ENCODE results near the gene POLD4.

Gene POLD4

GRCh38 chr11:67398661-67399563, 45.6 kb upstream of the POLD4 start:
- no peak for DNase-seq
- peak overlapping the region; percentile 89 for H3K27ac ChIP-seq
- TF ChIP-seq, protein P1, sequence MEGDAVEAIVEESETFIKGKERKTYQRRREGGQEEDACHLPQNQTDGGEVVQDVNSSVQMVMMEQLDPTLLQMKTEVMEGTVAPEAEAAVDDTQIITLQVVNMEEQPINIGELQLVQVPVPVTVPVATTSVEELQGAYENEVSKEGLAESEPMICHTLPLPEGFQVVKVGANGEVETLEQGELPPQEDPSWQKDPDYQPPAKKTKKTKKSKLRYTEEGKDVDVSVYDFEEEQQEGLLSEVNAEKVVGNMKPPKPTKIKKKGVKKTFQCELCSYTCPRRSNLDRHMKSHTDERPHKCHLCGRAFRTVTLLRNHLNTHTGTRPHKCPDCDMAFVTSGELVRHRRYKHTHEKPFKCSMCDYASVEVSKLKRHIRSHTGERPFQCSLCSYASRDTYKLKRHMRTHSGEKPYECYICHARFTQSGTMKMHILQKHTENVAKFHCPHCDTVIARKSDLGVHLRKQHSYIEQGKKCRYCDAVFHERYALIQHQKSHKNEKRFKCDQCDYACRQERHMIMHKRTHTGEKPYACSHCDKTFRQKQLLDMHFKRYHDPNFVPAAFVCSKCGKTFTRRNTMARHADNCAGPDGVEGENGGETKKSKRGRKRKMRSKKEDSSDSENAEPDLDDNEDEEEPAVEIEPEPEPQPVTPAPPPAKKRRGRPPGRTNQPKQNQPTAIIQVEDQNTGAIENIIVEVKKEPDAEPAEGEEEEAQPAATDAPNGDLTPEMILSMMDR (IDR thresholded peaks at IDR 0.05; ENCODE audit: low read depth, low read length) = no peak
- peaks cover 72% of the 10 kb centered on the region for H3K36me3 ChIP-seq
- no peaks in the 10 kb centered on the region for H3K27me3 ChIP-seq (ENCODE audit: insufficient read depth, low read depth, severe bottlenecking)
- H3K4me3 ChIP-seq (ENCODE audit: low read depth, low read length) = no peak overlapping the region
- H3K9me3 ChIP-seq (ENCODE audit: severe bottlenecking) = no peaks in the 10 kb centered on the region

DNA sequence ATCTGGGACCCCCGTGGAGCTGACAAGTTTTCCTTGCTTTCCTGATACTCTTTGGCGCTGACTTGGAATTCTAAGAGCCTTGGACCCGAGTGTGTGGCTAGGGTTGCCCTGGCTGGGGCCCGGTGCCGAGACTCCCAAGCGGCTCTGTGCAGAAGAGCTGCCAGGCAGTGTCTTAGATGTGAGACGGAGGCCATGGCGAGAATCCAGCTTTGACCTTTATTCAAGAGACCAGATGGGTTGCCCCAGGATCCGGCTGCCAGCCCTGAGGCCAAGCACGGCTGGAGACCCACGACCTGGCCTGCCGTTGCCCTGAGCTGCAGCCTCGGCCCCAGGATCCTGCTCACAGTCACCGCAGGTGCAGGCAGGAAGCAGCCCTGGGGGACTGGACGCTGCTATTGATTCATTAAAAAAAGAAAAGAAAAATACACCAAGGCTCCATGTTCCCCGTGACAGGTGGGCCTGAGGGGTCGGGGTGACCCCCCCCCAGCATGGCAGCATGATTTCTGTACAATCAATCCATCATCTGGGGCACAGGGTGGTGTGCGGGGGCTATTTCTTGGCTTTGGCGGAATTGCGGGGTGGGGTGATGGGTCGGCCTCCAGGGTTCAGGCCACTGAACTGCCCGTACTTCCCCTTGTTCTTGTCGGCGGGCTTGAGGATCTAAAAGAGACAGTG, 44.8 kb upstream of the POLD4 start:
- no peaks in the 10 kb centered on the region for H3K27me3 ChIP-seq (ENCODE audit: insufficient read depth, low read depth, severe bottlenecking)
- no peak overlapping the region for H3K27ac ChIP-seq
- peaks cover 80% of the 10 kb centered on the region for H3K36me3 ChIP-seq
- H3K4me3 ChIP-seq (ENCODE audit: low read depth, low read length) = no peak overlapping the region
- no peaks in the 10 kb centered on the region for H3K9me3 ChIP-seq (ENCODE audit: severe bottlenecking)
- TF ChIP-seq, protein P1 (IDR thresholded peaks at IDR 0.05; ENCODE audit: low read depth, low read length) = no peak
- DNase-seq = no peak

DNA sequence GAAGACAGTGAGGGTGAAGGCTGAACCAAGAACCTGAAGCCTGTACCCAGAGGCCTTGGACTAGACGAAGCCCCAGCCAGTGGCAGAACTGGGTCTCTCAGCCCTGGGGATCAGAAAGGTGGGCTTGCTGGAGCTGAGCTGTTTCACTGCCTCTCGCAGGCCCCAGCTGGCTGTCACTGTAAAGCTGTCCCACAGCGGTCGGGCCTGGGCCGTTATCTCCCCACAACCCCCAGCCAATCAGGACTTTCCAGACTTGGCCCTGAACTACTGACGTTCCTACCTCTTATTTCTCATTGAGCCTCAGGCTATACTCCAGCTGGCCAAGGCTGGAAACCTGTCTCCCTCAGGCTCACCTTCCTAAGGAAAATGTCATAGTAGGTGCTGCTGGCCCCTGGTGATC, 44.2 kb upstream of the POLD4 start:
- H3K27ac ChIP-seq = peak overlapping the region; percentile 8; the same call in 1 of the 2 replicates
- no peaks in the 10 kb centered on the region for H3K9me3 ChIP-seq (ENCODE audit: severe bottlenecking)
- peaks cover 85% of the 10 kb centered on the region for H3K36me3 ChIP-seq
- DNase-seq = no peak
- no peak overlapping the region for H3K4me3 ChIP-seq (ENCODE audit: low read depth, low read length)
- TF ChIP-seq, protein P1 (IDR thresholded peaks at IDR 0.05; ENCODE audit: low read depth, low read length) = no peak
- no peaks in the 10 kb centered on the region for H3K27me3 ChIP-seq (ENCODE audit: insufficient read depth, low read depth, severe bottlenecking)

GRCh38 chr11:67396587-67397389, 43.4 kb upstream of the POLD4 start:
- TF ChIP-seq, protein P1 (IDR thresholded peaks at IDR 0.05; ENCODE audit: low read depth, low read length) = no peak
- Histone ChIP-seq H3K4me3 (ENCODE audit: low read depth, low read length) (no peak overlapping the region), H3K27ac (no peak overlapping the region), H3K36me3 (peaks cover 85% of the 10 kb centered on the region), H3K27me3 (ENCODE audit: insufficient read depth, low read depth, severe bottlenecking) (no peaks in the 10 kb centered on the region), H3K9me3 (ENCODE audit: severe bottlenecking) (no peaks in the 10 kb centered on the region)
- no peak for DNase-seq

DNA sequence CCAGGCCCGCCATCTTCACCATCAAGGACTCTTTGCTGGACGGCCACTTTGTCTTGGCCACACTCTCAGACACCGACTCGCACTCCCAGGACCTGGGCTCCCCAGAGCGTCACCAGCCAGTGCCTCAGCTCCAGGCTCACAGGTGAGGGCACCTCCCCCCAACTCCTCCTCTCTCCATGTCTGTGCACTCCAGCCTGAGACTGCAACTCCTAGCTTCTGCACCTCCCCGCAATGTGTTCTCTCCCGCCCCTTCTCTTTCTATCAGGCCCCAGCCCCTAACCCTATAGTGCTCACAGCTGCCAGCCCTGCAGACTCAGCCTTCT, 42.9 kb upstream of the POLD4 start:
- DNase-seq = no peak
- no peak overlapping the region for H3K27ac ChIP-seq
- H3K27me3 ChIP-seq (ENCODE audit: insufficient read depth, low read depth, severe bottlenecking) = no peaks in the 10 kb centered on the region
- H3K9me3 ChIP-seq (ENCODE audit: severe bottlenecking) = no peaks in the 10 kb centered on the region
- peaks cover 85% of the 10 kb centered on the region for H3K36me3 ChIP-seq
- TF ChIP-seq, protein P1 (IDR thresholded peaks at IDR 0.05; ENCODE audit: low read depth, low read length) = no peak
- no peak overlapping the region for H3K4me3 ChIP-seq (ENCODE audit: low read depth, low read length)

Measured in WERI-Rb-1 (cell line).